HepG2 (cell line): ENCODE data around the gene PSEN2. TPM values are rescaled to one million over a fixed set of nuclear protein-coding genes. Genes with fewer than 3 reads are reported as not detected.
A peak's percentile ranks its signal among the peaks of the same experiment; 100 is the strongest.

Experiments
- ATAC-seq: fragments of 200-7000 bp; cut with Tn5 transposase; 3 replicates; pipeline ENCODE4 v1.9.1; 2020; ENCODE audit warnings: mild to moderate bottlenecking, moderate library complexity
- BruUV-seq: library from RNA; stranded (reverse); fragments of 400-500 nt; replicated peaks from 2 replicates; lab custom pipeline; 2021; lab: Mats Ljungman, UMichigan
- CTCF ChIA-PET: fragments of 300-600 bp; formaldehyde crosslinking; extraction: SDS; loops from one replicate; lab custom pipeline; 2021; ENCODE audit warnings: low total read pairs, inconsistent platforms, low intra/inter-chr PET ratio; lab: Yijun Ruan, JAX
- POLR2A ChIA-PET: fragments of 350-600 bp; sonication (Branson Sonifier 250); formaldehyde crosslinking; loops from one replicate; lab custom pipeline; 2020; ENCODE audit warnings: antibody characterized with exemption, inconsistent platforms; lab: Yijun Ruan, JAX
- DNase-seq: peaks from one replicate; pipeline ENCODE4 v3.0.0-alpha.2; 2015; ENCODE audit warnings: low spot score
- FAIRE-seq: peaks from 3 replicates; lab custom pipeline; 2011; peaks lifted over from hg19 to GRCh38; lab: Jason Lieb, UNC
- H2AFZ ChIP-seq: one replicate; pipeline ENCODE4 v1.6.1; 2011; ENCODE audit warnings: low read length, inconsistent platforms
- H3K27ac ChIP-seq: fragments of 300-600 bp; 3 replicates; pipeline ENCODE4 v1.8.0; 2011; ENCODE audit warnings: mixed run types, mild to moderate bottlenecking, mixed read lengths, low read length, inconsistent platforms; ENCODE audit not compliant: insufficient read depth; ENCODE audit errors: extremely low read length
- H3K27me3 ChIP-seq, 2 experiments: fragments of 200-600 bp in 1 of 2; 2 replicates in 1 of 2; 3 replicates in 1 of 2; pipeline versions ENCODE4 v1.6.0 to v1.8.0; 2011; ENCODE audit warnings: low read length in 2 of 2, mild to moderate bottlenecking in 2 of 2, moderate library complexity in 2 of 2, inconsistent platforms in 1 of 2; ENCODE audit not compliant: insufficient read depth in 2 of 2, control insufficient read depth in 1 of 2
- H3K36me3 ChIP-seq, 2 experiments: fragments of 200-600 bp in 1 of 2; replicated peaks in 1 of 2; 2 replicates in 1 of 2; 3 replicates in 1 of 2; pipeline versions ENCODE4 v1.5.1 to v1.8.0; 2011; ENCODE audit warnings: low read length in 2 of 2, inconsistent platforms in 1 of 2; ENCODE audit not compliant: insufficient read depth in 2 of 2, control insufficient read depth in 1 of 2
- H3K4me1 ChIP-seq: 2 replicates; pipeline ENCODE4 v1.5.1; 2012; ENCODE audit warnings: low read length, inconsistent platforms; ENCODE audit not compliant: insufficient read depth
- H3K4me2 ChIP-seq: 2 replicates; pipeline ENCODE4 v1.6.0; 2011; ENCODE audit warnings: low read depth, low read length, inconsistent platforms
- H3K4me3 ChIP-seq, 3 experiments: fragments of 200-600 bp in 1 of 3; sonication (generic), shearing (Covaris generic) in 1 of 3; replicated peaks in 1 of 3; 2 replicates each; pipeline ENCODE4 v1.5.1; 2011 to 2016; ENCODE audit warnings: low read length in 3 of 3, inconsistent platforms in 2 of 3, low read depth in 2 of 3, mild to moderate bottlenecking in 2 of 3, control low read depth in 1 of 3, mixed read lengths in 1 of 3; ENCODE audit not compliant: insufficient read depth in 1 of 3
- H3K79me2 ChIP-seq: one replicate; pipeline ENCODE4 v1.6.1; 2011; ENCODE audit warnings: low read length, inconsistent platforms; ENCODE audit not compliant: insufficient read depth
- H3K9ac ChIP-seq: 2 replicates; pipeline ENCODE4 v1.6.0; 2011; ENCODE audit warnings: mild to moderate bottlenecking, low read depth, low read length, inconsistent platforms; ENCODE audit not compliant: insufficient read depth
- H3K9me3 ChIP-seq: 2 replicates; pipeline ENCODE4 v1.5.1; 2012; ENCODE audit warnings: mild to moderate bottlenecking, low read length
- H4K20me1 ChIP-seq: 2 replicates; pipeline ENCODE4 v1.6.0; 2011; ENCODE audit warnings: inconsistent platforms, mild to moderate bottlenecking, low read length, moderate library complexity; ENCODE audit not compliant: insufficient read depth
- HNRNPK ChIP-seq: fragments of 200-400 bp; formaldehyde crosslinking; IDR thresholded peaks from 2 replicates; pipeline ENCODE4 v1.6.1; 2018; ENCODE audit warnings: low read length, low read depth, moderate library complexity, mild to moderate bottlenecking; ENCODE audit not compliant: poor library complexity, severe bottlenecking
- ISL2 ChIP-seq: sonication (generic); formaldehyde crosslinking; IDR thresholded peaks from 2 replicates; pipeline ENCODE4 v1.5.0; 2020; ENCODE audit warnings: missing genetic modification reagents
- KLF13 ChIP-seq: sonication (generic); formaldehyde crosslinking; IDR thresholded peaks from 2 replicates; pipeline ENCODE4 v1.4.0; 2020; ENCODE audit warnings: mild to moderate bottlenecking, missing genetic modification reagents
- MED1 ChIP-seq: sonication (generic); formaldehyde crosslinking; IDR thresholded peaks from 2 replicates; pipeline ENCODE4 v1.4.0; 2020; ENCODE audit warnings: missing genetic modification reagents
- NFKB2 ChIP-seq: sonication (generic); formaldehyde crosslinking; IDR thresholded peaks from 2 replicates; pipeline ENCODE4 v1.4.0; 2020; ENCODE audit warnings: missing genetic modification reagents, borderline replicate concordance
- RXRB ChIP-seq: IDR thresholded peaks from 2 replicates; pipeline ENCODE4 v1.6.1; 2016; ENCODE audit warnings: borderline replicate concordance, missing genetic modification reagents, missing compliant biosample characterization
- ZMAT5 ChIP-seq: sonication (generic); formaldehyde crosslinking; IDR thresholded peaks from 2 replicates; pipeline ENCODE4 v1.5.0; 2020; ENCODE audit warnings: mild to moderate bottlenecking, low read depth, missing genetic modification reagents, borderline replicate concordance
- ZNF30 ChIP-seq: sonication (generic); formaldehyde crosslinking; IDR thresholded peaks from 2 replicates; pipeline ENCODE4 v1.5.0; 2020; ENCODE audit warnings: mild to moderate bottlenecking, missing genetic modification reagents
- ZNF317 ChIP-seq: sonication (generic); formaldehyde crosslinking; IDR thresholded peaks from 2 replicates; pipeline ENCODE4 v1.5.0; 2020; ENCODE audit warnings: mild to moderate bottlenecking, missing genetic modification reagents
- ZNF362 ChIP-seq: sonication (generic); formaldehyde crosslinking; IDR thresholded peaks from 2 replicates; pipeline ENCODE4 v1.4.0; 2020; ENCODE audit warnings: missing genetic modification reagents, mild to moderate bottlenecking, borderline replicate concordance
- ZNF550 ChIP-seq: sonication (generic); formaldehyde crosslinking; IDR thresholded peaks from 2 replicates; pipeline ENCODE4 v1.4.0; 2020; ENCODE audit warnings: mild to moderate bottlenecking, missing genetic modification reagents, borderline replicate concordance
- ZNF558 ChIP-seq: sonication (generic); formaldehyde crosslinking; IDR thresholded peaks from 2 replicates; pipeline ENCODE4 v1.9.0; 2022; ENCODE audit warnings: mild to moderate bottlenecking, missing genetic modification reagents, borderline replicate concordance
- ZNF724P ChIP-seq: sonication (generic); formaldehyde crosslinking; IDR thresholded peaks from 2 replicates; pipeline ENCODE4 v1.8.0; 2022; ENCODE audit warnings: missing genetic modification reagents, borderline replicate concordance
- ZNF776 ChIP-seq: sonication (generic); formaldehyde crosslinking; IDR thresholded peaks from 2 replicates; pipeline ENCODE4 v1.4.0; 2020; ENCODE audit warnings: mild to moderate bottlenecking, missing genetic modification reagents
- WGBS: methylation state at CpG from one replicate; pipeline ENCODE4 v1.1.6; 2017; ENCODE audit warnings: low lambda C conversion rate; 5-methylcytosine and 5-hydroxymethylcytosine counted together
- in situ Hi-C: cut with HindIII; loops from 2 replicates; pipeline ENCODE4 v1.10.0; 2017; ENCODE audit warnings: low pct_unique_long_range_greater_than_20kb; ENCODE audit not compliant: extremely low pct_ligation_motif_present
- intact Hi-C: fragments of 100-400 bp; cut with micrococcal nuclease; formaldehyde crosslinking; loops from one replicate; pipeline ENCODE4 v1.10.0; 2022; ENCODE audit not compliant: unreplicated experiment
- polyA plus RNA-seq, 8 experiments: library from polyadenylated mRNA; depleted of rRNA in 3 of 8; stranded (reverse) in 7 of 8; unstranded in 1 of 8; fragments of >200 nt; fragmentation: Illumina TruSeq in 4 of 8; extraction: Trizol in 4 of 8; gene quantifications; 2 replicates each; pipeline versions ENCODE4 v1.2.1 to v1.2.3, GENCODE V29; 2011 to 2016; ENCODE audit warnings: low read depth in 4 of 8, missing spikeins in 1 of 8, mixed read lengths in 1 of 8; ENCODE audit not compliant: insufficient read depth in 1 of 8
- total RNA-seq, 5 experiments: library from RNA; depleted of rRNA; stranded (reverse); fragments of >200 nt; fragmentation: Illumina TruSeq; extraction: Trizol; gene quantifications; 2 replicates each; pipeline ENCODE4 v1.2.3, GENCODE V29; 2016; ENCODE audit warnings: low read depth in 1 of 5
- TF ChIP-seq, protein P1 (sequence below): sonication (generic); formaldehyde crosslinking; conservative IDR thresholded peaks from 2 replicates; pipeline ENCODE4 v1.8.0; 2022; ENCODE audit warnings: mild to moderate bottlenecking, moderate library complexity, missing genetic modification reagents
- TF ChIP-seq, protein P2 (sequence below): sonication (generic); formaldehyde crosslinking; IDR thresholded peaks from 2 replicates; pipeline ENCODE4 v1.8.1; 2022; ENCODE audit warnings: mild to moderate bottlenecking, missing genetic modification reagents

PSEN2 gene
- total and polyA plus RNA-seq, 2 of the 13 experiments (the other 11 are each of a cell fraction or from before 2014, with no cell fraction given), result 5.9 to 13.1 TPM

GRCh38 chr1:226912587-226913176 lies 42.3 kb downstream of the PSEN2 start (continued):
- TF ChIP-seq, protein P1, sequence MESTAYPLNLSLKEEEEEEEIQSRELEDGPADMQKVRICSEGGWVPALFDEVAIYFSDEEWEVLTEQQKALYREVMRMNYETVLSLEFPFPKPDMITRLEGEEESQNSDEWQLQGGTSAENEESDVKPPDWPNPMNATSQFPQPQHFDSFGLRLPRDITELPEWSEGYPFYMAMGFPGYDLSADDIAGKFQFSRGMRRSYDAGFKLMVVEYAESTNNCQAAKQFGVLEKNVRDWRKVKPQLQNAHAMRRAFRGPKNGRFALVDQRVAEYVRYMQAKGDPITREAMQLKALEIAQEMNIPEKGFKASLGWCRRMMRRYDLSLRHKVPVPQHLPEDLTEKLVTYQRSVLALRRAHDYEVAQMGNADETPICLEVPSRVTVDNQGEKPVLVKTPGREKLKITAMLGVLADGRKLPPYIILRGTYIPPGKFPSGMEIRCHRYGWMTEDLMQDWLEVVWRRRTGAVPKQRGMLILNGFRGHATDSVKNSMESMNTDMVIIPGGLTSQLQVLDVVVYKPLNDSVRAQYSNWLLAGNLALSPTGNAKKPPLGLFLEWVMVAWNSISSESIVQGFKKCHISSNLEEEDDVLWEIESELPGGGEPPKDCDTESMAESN (CRISPR knock-in tag), result 0 out of 2 replicates have a peak, but pooled peaks have one; percentile 28
- peak; percentile 73; the same call in 1 of the 2 replicates for TF ChIP-seq RXRB (CRISPR knock-in tag)
- TF ChIP-seq, all 625 proteins: peak for 87

DNA sequence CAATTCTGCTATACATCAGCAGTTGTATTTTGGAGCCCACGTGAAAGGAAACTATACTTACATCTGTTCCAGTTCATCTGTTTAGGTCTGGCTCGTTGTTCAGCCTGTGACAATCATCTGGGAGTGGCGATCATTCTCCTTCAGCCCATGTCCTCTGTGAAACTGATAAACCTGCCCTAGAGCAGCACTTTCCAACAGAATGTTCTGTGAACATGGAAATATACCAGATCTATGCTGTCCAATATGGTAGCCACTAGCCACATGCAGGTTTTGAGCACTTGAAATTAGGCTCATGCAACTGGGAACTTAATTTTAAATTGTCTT lies 45.2 kb downstream of the PSEN2 start:
- no peaks in the 10 kb centered on the region for H4K20me1 ChIP-seq
- H3K4me3 ChIP-seq, result no peak overlapping the region
- no peaks in the 10 kb centered on the region for H3K79me2 ChIP-seq
- in situ Hi-C loops (loop anchor here (5.0 kb wide), 1 partner anchor 522 kb away; no protein-coding TSS in a partner anchor), intact Hi-C loops (no loop called here)
- H3K4me1 ChIP-seq, result peaks cover 26% of the 10 kb centered on the region
- H3K9ac ChIP-seq, result no peak overlapping the region
- BruUV-seq, result no TSS peak
- TF ChIP-seq MED1, result no peak
- TF ChIP-seq ZNF362 (CRISPR knock-in tag), result no peak
- no peak for TF ChIP-seq ZNF550
- TF ChIP-seq, protein P2, sequence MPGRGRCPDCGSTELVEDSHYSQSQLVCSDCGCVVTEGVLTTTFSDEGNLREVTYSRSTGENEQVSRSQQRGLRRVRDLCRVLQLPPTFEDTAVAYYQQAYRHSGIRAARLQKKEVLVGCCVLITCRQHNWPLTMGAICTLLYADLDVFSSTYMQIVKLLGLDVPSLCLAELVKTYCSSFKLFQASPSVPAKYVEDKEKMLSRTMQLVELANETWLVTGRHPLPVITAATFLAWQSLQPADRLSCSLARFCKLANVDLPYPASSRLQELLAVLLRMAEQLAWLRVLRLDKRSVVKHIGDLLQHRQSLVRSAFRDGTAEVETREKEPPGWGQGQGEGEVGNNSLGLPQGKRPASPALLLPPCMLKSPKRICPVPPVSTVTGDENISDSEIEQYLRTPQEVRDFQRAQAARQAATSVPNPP (CRISPR knock-in tag), result no peak
- no peak for TF ChIP-seq ZMAT5 (CRISPR knock-in tag)
- TF ChIP-seq KLF13, result no peak
- no peak for TF ChIP-seq ZNF317 (CRISPR knock-in tag)
- no peak for TF ChIP-seq ZNF558 (CRISPR knock-in tag)
- no peak for TF ChIP-seq ZNF724P (CRISPR knock-in tag)
- no peak for TF ChIP-seq ZNF30 (CRISPR knock-in tag)
- no peak for TF ChIP-seq NFKB2
- TF ChIP-seq ISL2 (CRISPR knock-in tag), result no peak
- TF ChIP-seq ZNF776 (CRISPR knock-in tag), result no peak
- TF ChIP-seq HNRNPK, result no peak
- CTCF ChIA-PET, result no interaction called here
- no peak for ATAC-seq
- no peak overlapping the region for H3K27ac ChIP-seq
- no peaks in the 10 kb centered on the region for H3K9me3 ChIP-seq
- no peak overlapping the region for H2AFZ ChIP-seq
- 77% methylated on average over 3 of the region's 3 CpGs for WGBS
- no peaks in the 10 kb centered on the region for H3K36me3 ChIP-seq
- no peak overlapping the region for H3K4me2 ChIP-seq
- no peak for DNase-seq
- POLR2A ChIA-PET, result no interaction called here
- H3K27me3 ChIP-seq, result no peaks in the 10 kb centered on the region
- FAIRE-seq, result no peak
